Astrocyte (in vitro differentiated cells and primary cell): ENCODE data around the gene SUN2. TPM values are rescaled to one million over a fixed set of nuclear protein-coding genes. Genes with fewer than 3 reads are reported as not detected.

Experiments used
- DNase-seq: peaks from one replicate; pipeline ENCODE4 v3.0.0-alpha.2; 2010; ENCODE audit warnings: low read depth
- FAIRE-seq: peaks from 2 replicates; lab custom pipeline; 2011; peaks lifted over from hg19 to GRCh38; lab: Jason Lieb, UNC
- H2AFZ ChIP-seq: 2 replicates; pipeline ENCODE4 v1.6.0; 2012; ENCODE audit warnings: low read depth, low read length, inconsistent platforms
- H3K27ac ChIP-seq: 2 replicates; pipeline ENCODE4 v1.5.1; 2011; ENCODE audit warnings: low read depth, low read length, inconsistent platforms
- H3K27me3 ChIP-seq: 2 replicates; pipeline ENCODE4 v1.6.0; 2011; ENCODE audit warnings: low read length, inconsistent platforms; ENCODE audit not compliant: insufficient read depth
- H3K36me3 ChIP-seq: 2 replicates; pipeline ENCODE4 v1.5.1; 2011; ENCODE audit warnings: low read length, inconsistent platforms; ENCODE audit not compliant: insufficient read depth
- H3K4me1 ChIP-seq: 2 replicates; pipeline ENCODE4 v1.5.1; 2011; ENCODE audit warnings: low read length, inconsistent platforms; ENCODE audit not compliant: insufficient read depth
- H3K4me2 ChIP-seq: 2 replicates; pipeline ENCODE4 v1.6.0; 2012; ENCODE audit warnings: low read length, inconsistent platforms
- H3K4me3 ChIP-seq: 2 replicates; pipeline ENCODE4 v1.5.1; 2011; ENCODE audit warnings: low read depth, mild to moderate bottlenecking, low read length, inconsistent platforms; ENCODE audit not compliant: insufficient read depth
- H3K79me2 ChIP-seq: 2 replicates; pipeline ENCODE4 v1.6.0; 2012; ENCODE audit warnings: mild to moderate bottlenecking, low read length, inconsistent platforms; ENCODE audit not compliant: insufficient read depth
- H3K9ac ChIP-seq: 2 replicates; pipeline ENCODE4 v1.6.0; 2012; ENCODE audit warnings: mild to moderate bottlenecking, low read length, inconsistent platforms
- H3K9me3 ChIP-seq: 2 replicates; pipeline ENCODE4 v1.5.1; 2012; ENCODE audit warnings: low read depth, mild to moderate bottlenecking, low read length, inconsistent platforms; ENCODE audit not compliant: insufficient read depth
- H4K20me1 ChIP-seq: 2 replicates; pipeline ENCODE4 v1.6.0; 2012; ENCODE audit warnings: low read length, inconsistent platforms; ENCODE audit not compliant: insufficient read depth
- H3K27ac Mint-ChIP-seq: one replicate; pipeline ENCODE4 v1.8.0; 2021; ENCODE audit warnings: mild to moderate bottlenecking, mixed read lengths; ENCODE audit not compliant: unreplicated experiment
- H3K27me3 Mint-ChIP-seq: one replicate; pipeline ENCODE4 v1.8.0; 2021; ENCODE audit warnings: low read depth, mixed read lengths; ENCODE audit not compliant: unreplicated experiment
- H3K36me3 Mint-ChIP-seq: one replicate; pipeline ENCODE4 v1.8.0; 2021; ENCODE audit warnings: low read depth, mixed read lengths; ENCODE audit not compliant: unreplicated experiment
- H3K4me1 Mint-ChIP-seq: one replicate; pipeline ENCODE4 v1.8.0; 2021; ENCODE audit warnings: low read depth, mixed read lengths; ENCODE audit not compliant: unreplicated experiment
- H3K4me3 Mint-ChIP-seq: one replicate; pipeline ENCODE4 v1.8.0; 2021; ENCODE audit warnings: mild to moderate bottlenecking, moderate library complexity, mixed read lengths; ENCODE audit not compliant: unreplicated experiment
- H3K9me3 Mint-ChIP-seq: one replicate; pipeline ENCODE4 v1.8.0; 2021; ENCODE audit warnings: mild to moderate bottlenecking, mixed read lengths; ENCODE audit not compliant: unreplicated experiment
- CTCF ChIP-seq: IDR thresholded peaks from 2 replicates; pipeline ENCODE4 v1.5.1; 2011; ENCODE audit warnings: low read depth, mild to moderate bottlenecking, inconsistent platforms, low read length, moderate library complexity; ENCODE audit not compliant: insufficient read depth
- EZH2 ChIP-seq: IDR thresholded peaks from 2 replicates; pipeline ENCODE4 v1.6.1; 2012; ENCODE audit warnings: mild to moderate bottlenecking, low read length, inconsistent platforms; ENCODE audit not compliant: insufficient read depth
- total RNA-seq: library from RNA; stranded (reverse); gene quantifications from 2 replicates; pipeline ENCODE4 v1.2.1, GENCODE V29; 2021

SUN2 gene
- total RNA-seq, 1 donor from 2014 or later: 46.5 TPM

GRCh38 chr22:38718414-38718813 lies 37.4 kb downstream of the SUN2 start:
- DNase-seq: peak; percentile 66
- TF ChIP-seq CTCF: peak; percentile 50
- TF ChIP-seq EZH2: no peak

GRCh38 chr22:38717244-38717643 lies 38.6 kb downstream of the SUN2 start:
- no peaks in the 10 kb centered on the region for H3K27me3 ChIP-seq
- peaks cover 6% of the 10 kb centered on the region for H3K36me3 ChIP-seq
- H3K4me1 Mint-ChIP-seq: peaks cover 39% of the 10 kb centered on the region
- no peak overlapping the region for H3K27ac ChIP-seq
- H4K20me1 ChIP-seq: peaks cover 69% of the 10 kb centered on the region
- no peak overlapping the region for H3K9ac ChIP-seq
- TF ChIP-seq CTCF (no peak), EZH2 (no peak)
- H3K27ac Mint-ChIP-seq: no peak overlapping the region
- H3K36me3 Mint-ChIP-seq: peaks cover 46% of the 10 kb centered on the region
- no peak overlapping the region for H3K4me3 Mint-ChIP-seq
- H3K79me2 ChIP-seq: peaks cover 52% of the 10 kb centered on the region
- no peak overlapping the region for H3K4me3 ChIP-seq
- no peak overlapping the region for H2AFZ ChIP-seq
- no peaks in the 10 kb centered on the region for H3K9me3 ChIP-seq
- FAIRE-seq (no peak), DNase-seq (no peak)
- no peaks in the 10 kb centered on the region for H3K27me3 Mint-ChIP-seq
- no peak overlapping the region for H3K4me2 ChIP-seq
- peaks cover 17% of the 10 kb centered on the region for H3K4me1 ChIP-seq
- H3K9me3 Mint-ChIP-seq: no peaks in the 10 kb centered on the region

More at GRCh38 chr22:38718414-38718813, 37.4 kb downstream of the SUN2 start:
- peak; percentile 37 for FAIRE-seq
- Histone ChIP-seq H3K9ac (no peak overlapping the region), H3K27ac (peak overlapping the region; percentile 50), H3K27me3 (no peaks in the 10 kb centered on the region), H3K4me3 (no peak overlapping the region), H2AFZ (no peak overlapping the region), H3K79me2 (peaks cover 40% of the 10 kb centered on the region), H3K4me1 (peaks cover 17% of the 10 kb centered on the region), H3K4me2 (peak overlapping the region; percentile 60), H3K9me3 (no peaks in the 10 kb centered on the region), H3K36me3 (peaks cover 18% of the 10 kb centered on the region), H4K20me1 (peaks cover 64% of the 10 kb centered on the region)
- H3K9me3 Mint-ChIP-seq: no peaks in the 10 kb centered on the region
- H3K27ac Mint-ChIP-seq: peak overlapping the region; percentile 38
- H3K27me3 Mint-ChIP-seq: no peaks in the 10 kb centered on the region
- peaks cover 37% of the 10 kb centered on the region for H3K36me3 Mint-ChIP-seq
- peaks cover 28% of the 10 kb centered on the region for H3K4me1 Mint-ChIP-seq
- peak overlapping the region; percentile 23 for H3K4me3 Mint-ChIP-seq

- no peak overlapping the region for H3K9ac ChIP-seq
- Mint-ChIP-seq H3K27ac (no peak overlapping the region), H3K9me3 (no peaks in the 10 kb centered on the region), H3K36me3 (peaks cover 43% of the 10 kb centered on the region), H3K4me3 (peak overlapping the region; percentile 50), H3K27me3 (no peaks in the 10 kb centered on the region), H3K4me1 (peaks cover 42% of the 10 kb centered on the region)
- H3K4me3 ChIP-seq: no peak overlapping the region
- H3K36me3 ChIP-seq: peaks cover 3% of the 10 kb centered on the region
- peaks cover 73% of the 10 kb centered on the region for H4K20me1 ChIP-seq
- H3K27me3 ChIP-seq: no peaks in the 10 kb centered on the region
- no peak for TF ChIP-seq CTCF
- TF ChIP-seq EZH2: no peak
- no peak overlapping the region for H3K4me2 ChIP-seq
- peaks cover 17% of the 10 kb centered on the region for H3K4me1 ChIP-seq
- H3K27ac ChIP-seq: no peak overlapping the region
- H2AFZ ChIP-seq: no peak overlapping the region
- FAIRE-seq (no peak), DNase-seq (no peak)
- H3K9me3 ChIP-seq: no peaks in the 10 kb centered on the region
- peaks cover 56% of the 10 kb centered on the region for H3K79me2 ChIP-seq
These were observed 39.0 kb downstream of the SUN2 start for GRCh38 chr22:38716826-38717225.
